SU-DHL-6 (cell line): ENCODE results near the gene SYNPR.

Experiments
- H2AFZ ChIP-seq: fragments of 200-600 bp; sonication (generic); 2 replicates; pipeline ENCODE4 v1.6.1; 2014; ENCODE audit warnings: low read depth, mild to moderate bottlenecking, moderate library complexity, mixed read lengths, antibody characterized with exemption, low read length; ENCODE audit not compliant: severe bottlenecking
- H3F3A ChIP-seq: fragments of 200-600 bp; shearing (Covaris generic); 2 replicates; pipeline ENCODE4 v1.6.0; 2016; ENCODE audit warnings: antibody characterized with exemption, mild to moderate bottlenecking; ENCODE audit not compliant: insufficient read depth
- H3K27ac ChIP-seq: fragments of 200-600 bp; sonication (generic); 2 replicates; pipeline ENCODE4 v1.5.1; 2016; ENCODE audit warnings: low read depth, mild to moderate bottlenecking, low read length, moderate library complexity, mixed read lengths
- H3K27me3 ChIP-seq: fragments of 200-600 bp; sonication (generic), shearing (Covaris generic); 2 replicates; pipeline ENCODE4 v1.6.0; 2014; ENCODE audit warnings: mild to moderate bottlenecking, low read length
- H3K36me3 ChIP-seq: fragments of 200-600 bp; sonication (generic); 2 replicates; pipeline ENCODE4 v1.6.1; 2014; ENCODE audit warnings: mild to moderate bottlenecking, low read length, mixed read lengths
- H3K4me2 ChIP-seq: fragments of 300-600, 200-600 bp; shearing (Covaris generic), sonication (generic); 2 replicates; pipeline ENCODE4 v1.6.0; 2014; ENCODE audit warnings: low read length, low read depth, mild to moderate bottlenecking; ENCODE audit not compliant: poor library complexity, severe bottlenecking
- H3K4me3 ChIP-seq: fragments of 200-600 bp; sonication (generic); 2 replicates; pipeline ENCODE4 v1.5.1; 2014; ENCODE audit warnings: antibody characterized with exemption, low read length, mild to moderate bottlenecking, mixed read lengths; ENCODE audit not compliant: insufficient read depth, poor library complexity, severe bottlenecking
- H3K79me2 ChIP-seq: fragments of 200-600 bp; sonication (generic); 2 replicates; pipeline ENCODE4 v1.6.1; 2014; ENCODE audit warnings: mild to moderate bottlenecking, low read length, moderate library complexity; ENCODE audit not compliant: insufficient read depth
- H3K9ac ChIP-seq: fragments of 200-600 bp; sonication (generic); 2 replicates; pipeline ENCODE4 v1.7.0; 2014; ENCODE audit warnings: mild to moderate bottlenecking, low read length
- H3K9me2 ChIP-seq: fragments of 200-600 bp; sonication (generic); replicated peaks from 2 replicates; pipeline ENCODE4 v1.6.1; 2014; ENCODE audit warnings: low read length; ENCODE audit not compliant: insufficient read depth
- H3K9me3 ChIP-seq: fragments of 200-600 bp; sonication (generic); 2 replicates; pipeline ENCODE4 v1.6.1; 2014; ENCODE audit warnings: low read length, mixed read lengths; ENCODE audit not compliant: insufficient read depth
- H4K20me1 ChIP-seq: fragments of 200-600 bp; sonication (generic); 2 replicates; pipeline ENCODE4 v1.6.1; 2014; ENCODE audit warnings: low read depth, mild to moderate bottlenecking, antibody characterized with exemption, low read length, moderate library complexity, mixed read lengths
- CTCF ChIP-seq: fragments of 200-600 bp; sonication (generic); IDR thresholded peaks from one replicate; pipeline ENCODE4 v1.5.1; 2017; ENCODE audit warnings: antibody characterized with exemption, mild to moderate bottlenecking, low read length, moderate library complexity; ENCODE audit not compliant: insufficient read depth, poor library complexity, severe bottlenecking
- EZH2phosphoT487 ChIP-seq: fragments of 200-600 bp; sonication (generic), shearing (Covaris generic); conservative IDR thresholded peaks from 2 replicates; pipeline ENCODE4 v1.6.1; 2018; ENCODE audit warnings: mild to moderate bottlenecking, antibody characterized with exemption, low read length, moderate library complexity, mixed read lengths

SYNPR gene

GRCh38 chr3:63652066-63652725, 374.1 kb downstream of the SYNPR start, which contains the start of gene SNTN:
SNTN (plus strand) TSS chr3:63652675; CDS start chr3:63652688, 13 bp downstream.
- TF ChIP-seq CTCF (no peak), EZH2phosphoT487 (no peak)
- Histone ChIP-seq H3K4me3 (no peak within 1 kb of the TSS), H3K9me2 (no peaks in the 10 kb centered on the region)

GRCh38 chr3:63654211-63654610, 376.1 kb downstream of the SYNPR start:
- no peaks in the 10 kb centered on the region for H3K36me3 ChIP-seq
- no peaks in the 10 kb centered on the region for H3K79me2 ChIP-seq
- H3F3A ChIP-seq, result no peaks in the 10 kb centered on the region
- no peak overlapping the region for H3K27ac ChIP-seq
- no peak for TF ChIP-seq EZH2phosphoT487
- TF ChIP-seq CTCF, result no peak
- H4K20me1 ChIP-seq, result no peaks in the 10 kb centered on the region
- H3K4me2 ChIP-seq, result no peak overlapping the region
- no peak overlapping the region for H2AFZ ChIP-seq
- H3K9ac ChIP-seq, result no peak overlapping the region
- no peaks in the 10 kb centered on the region for H3K9me2 ChIP-seq
- H3K27me3 ChIP-seq, result no peaks in the 10 kb centered on the region
- no peaks in the 10 kb centered on the region for H3K9me3 ChIP-seq
- H3K4me3 ChIP-seq, result no peak overlapping the region

More at GRCh38 chr3:63652066-63652725, 374.1 kb downstream of the SYNPR start, which contains the start of gene SNTN:
- Histone ChIP-seq H2AFZ (no peak within 1 kb of the TSS), H3K27ac (no peak within 1 kb of the TSS), H3K4me2 (no peak within 1 kb of the TSS), H3F3A (no peaks in the 10 kb centered on the region), H3K9me3 (no peaks in the 10 kb centered on the region), H3K27me3 (no peaks in the 10 kb centered on the region), H4K20me1 (no peaks in the 10 kb centered on the region), H3K36me3 (no peaks in the 10 kb centered on the region), H3K9ac (no peak within 1 kb of the TSS), H3K79me2 (no peaks in the 10 kb centered on the region)

GRCh38 chr3:63654931-63655330, 376.8 kb downstream of the SYNPR start:
- Histone ChIP-seq H2AFZ (no peak overlapping the region), H3K9me2 (no peaks in the 10 kb centered on the region), H3K4me2 (no peak overlapping the region), H3K27ac (no peak overlapping the region), H3K9ac (no peak overlapping the region), H3K79me2 (no peaks in the 10 kb centered on the region), H4K20me1 (no peaks in the 10 kb centered on the region), H3K27me3 (no peaks in the 10 kb centered on the region), H3F3A (no peaks in the 10 kb centered on the region), H3K9me3 (no peaks in the 10 kb centered on the region), H3K4me3 (no peak overlapping the region), H3K36me3 (no peaks in the 10 kb centered on the region)
- TF ChIP-seq EZH2phosphoT487 (no peak), CTCF (no peak)
